ENCODE data around the gene ADAMTSL4. TPM values are rescaled to one million over a fixed set of nuclear protein-coding genes. Genes with fewer than 3 reads are reported as not detected.
A peak's percentile ranks its signal among the peaks of the same experiment; 100 is the strongest.

The ADAMTSL4 gene
- total RNA-seq, 1 donor from 2014 or later: 0.44 TPM

DNA sequence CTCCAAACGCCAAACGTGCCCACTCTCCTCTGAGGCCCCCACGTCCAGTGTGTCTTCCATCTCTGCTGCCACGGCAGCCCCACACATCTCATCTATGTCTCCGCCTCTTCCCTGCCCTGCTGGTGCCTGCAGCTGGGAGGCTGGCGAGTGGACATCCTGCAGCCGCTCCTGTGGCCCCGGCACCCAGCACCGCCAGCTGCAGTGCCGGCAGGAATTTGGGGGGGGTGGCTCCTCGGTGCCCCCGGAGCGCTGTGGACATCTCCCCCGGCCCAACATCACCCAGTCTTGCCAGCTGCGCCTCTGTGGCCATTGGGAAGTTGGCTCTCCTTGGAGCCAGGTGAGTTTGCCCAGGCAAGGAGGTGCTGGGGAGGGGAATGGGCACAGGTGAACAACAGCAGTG is 8.6 kb downstream of the ADAMTSL4 start:
- no peaks in the 10 kb centered on the region for H3K9me3 Mint-ChIP-seq
- peaks cover 34% of the 10 kb centered on the region for H3K4me1 Mint-ChIP-seq
- DNase-seq (ENCODE audit: low read depth, low spot score): no peak

DNA sequence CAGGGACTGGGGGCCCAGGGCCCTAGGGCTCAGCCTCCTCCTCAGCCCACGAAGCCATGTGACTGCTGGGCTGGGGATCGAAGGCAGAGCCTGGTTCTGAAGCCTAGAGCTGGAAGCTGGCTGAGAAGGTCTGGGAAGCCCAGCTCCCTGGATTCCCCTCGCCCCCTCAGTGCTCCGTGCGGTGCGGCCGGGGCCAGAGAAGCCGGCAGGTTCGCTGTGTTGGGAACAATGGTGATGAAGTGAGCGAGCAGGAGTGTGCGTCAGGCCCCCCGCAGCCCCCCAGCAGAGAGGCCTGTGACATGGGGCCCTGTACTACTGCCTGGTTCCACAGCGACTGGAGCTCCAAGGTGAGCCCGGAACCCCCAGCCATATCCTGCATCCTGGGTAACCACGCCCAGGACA is 9.1 kb downstream of the ADAMTSL4 start:
- TF ChIP-seq, protein P1, sequence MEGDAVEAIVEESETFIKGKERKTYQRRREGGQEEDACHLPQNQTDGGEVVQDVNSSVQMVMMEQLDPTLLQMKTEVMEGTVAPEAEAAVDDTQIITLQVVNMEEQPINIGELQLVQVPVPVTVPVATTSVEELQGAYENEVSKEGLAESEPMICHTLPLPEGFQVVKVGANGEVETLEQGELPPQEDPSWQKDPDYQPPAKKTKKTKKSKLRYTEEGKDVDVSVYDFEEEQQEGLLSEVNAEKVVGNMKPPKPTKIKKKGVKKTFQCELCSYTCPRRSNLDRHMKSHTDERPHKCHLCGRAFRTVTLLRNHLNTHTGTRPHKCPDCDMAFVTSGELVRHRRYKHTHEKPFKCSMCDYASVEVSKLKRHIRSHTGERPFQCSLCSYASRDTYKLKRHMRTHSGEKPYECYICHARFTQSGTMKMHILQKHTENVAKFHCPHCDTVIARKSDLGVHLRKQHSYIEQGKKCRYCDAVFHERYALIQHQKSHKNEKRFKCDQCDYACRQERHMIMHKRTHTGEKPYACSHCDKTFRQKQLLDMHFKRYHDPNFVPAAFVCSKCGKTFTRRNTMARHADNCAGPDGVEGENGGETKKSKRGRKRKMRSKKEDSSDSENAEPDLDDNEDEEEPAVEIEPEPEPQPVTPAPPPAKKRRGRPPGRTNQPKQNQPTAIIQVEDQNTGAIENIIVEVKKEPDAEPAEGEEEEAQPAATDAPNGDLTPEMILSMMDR (conservative IDR thresholded peaks at IDR 0.05): no peak
- peak overlapping the region; percentile 19 for H3K4me3 Mint-ChIP-seq
- peaks cover 39% of the 10 kb centered on the region for H3K4me1 Mint-ChIP-seq
- H3K36me3 Mint-ChIP-seq (ENCODE audit: low read depth): no peaks in the 10 kb centered on the region
- DNase-seq (ENCODE audit: low read depth, low spot score): no peak
- H3K27ac Mint-ChIP-seq (ENCODE audit: unreplicated experiment): no peak overlapping the region
- no peaks in the 10 kb centered on the region for H3K27me3 Mint-ChIP-seq (ENCODE audit: low read depth)
- H3K9me3 Mint-ChIP-seq: no peaks in the 10 kb centered on the region

More for the DNA sequence above, 8.6 kb downstream of the ADAMTSL4 start:
- no peaks in the 10 kb centered on the region for H3K36me3 Mint-ChIP-seq (ENCODE audit: low read depth)
- peak overlapping the region; percentile 19 for H3K4me3 Mint-ChIP-seq
- H3K27me3 Mint-ChIP-seq (ENCODE audit: low read depth): no peaks in the 10 kb centered on the region
- TF ChIP-seq, protein P1 (conservative IDR thresholded peaks at IDR 0.05): no peak
- peak overlapping the region; percentile 50 for H3K27ac Mint-ChIP-seq (ENCODE audit: unreplicated experiment)

DNA sequence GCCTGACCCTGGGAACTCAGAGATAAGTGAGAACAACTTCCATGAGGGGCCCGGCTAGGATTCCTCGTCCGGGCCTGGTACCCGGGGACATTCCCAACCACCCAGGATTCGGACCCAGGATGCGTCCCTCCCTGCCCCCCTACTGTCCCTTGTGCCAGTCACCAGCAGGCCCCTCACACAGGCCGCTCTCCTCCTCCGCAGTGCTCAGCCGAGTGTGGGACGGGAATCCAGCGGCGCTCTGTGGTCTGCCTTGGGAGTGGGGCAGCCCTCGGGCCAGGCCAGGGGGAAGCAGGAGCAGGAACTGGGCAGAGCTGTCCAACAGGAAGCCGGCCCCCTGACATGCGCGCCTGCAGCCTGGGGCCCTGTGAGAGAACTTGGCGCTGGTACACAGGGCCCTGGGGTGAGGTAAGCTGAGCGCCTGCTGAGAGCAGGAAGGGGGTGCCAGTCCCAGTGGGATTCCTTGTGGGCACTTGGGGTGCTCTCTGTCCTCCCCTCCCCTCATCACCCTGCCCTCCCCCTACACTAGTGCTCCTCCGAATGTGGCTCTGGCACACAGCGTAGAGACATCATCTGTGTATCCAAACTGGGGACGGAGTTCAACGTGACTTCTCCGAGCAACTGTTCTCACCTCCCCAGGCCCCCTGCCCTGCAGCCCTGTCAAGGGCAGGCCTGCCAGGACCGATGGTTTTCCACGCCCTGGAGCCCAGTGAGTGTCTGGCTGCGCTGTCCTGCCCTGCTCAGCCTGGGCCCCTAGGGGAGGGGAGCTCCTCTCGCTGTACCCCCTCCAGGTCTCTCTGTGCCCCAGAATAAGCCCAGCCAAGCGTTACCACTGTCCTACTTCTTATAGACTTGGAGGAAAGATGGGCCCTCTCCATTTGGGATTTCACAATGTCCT is 9.8 kb downstream of the ADAMTSL4 start:
- TF ChIP-seq, protein P1 (conservative IDR thresholded peaks at IDR 0.05): no peak
- Mint-ChIP-seq H3K9me3 (no peaks in the 10 kb centered on the region), H3K27ac (ENCODE audit: unreplicated experiment) (no peak overlapping the region), H3K4me1 (peaks cover 46% of the 10 kb centered on the region), H3K27me3 (ENCODE audit: low read depth) (no peaks in the 10 kb centered on the region), H3K4me3 (peak overlapping the region; percentile 19), H3K36me3 (ENCODE audit: low read depth) (no peaks in the 10 kb centered on the region)
- no peak for DNase-seq (ENCODE audit: low read depth, low spot score)

DNA sequence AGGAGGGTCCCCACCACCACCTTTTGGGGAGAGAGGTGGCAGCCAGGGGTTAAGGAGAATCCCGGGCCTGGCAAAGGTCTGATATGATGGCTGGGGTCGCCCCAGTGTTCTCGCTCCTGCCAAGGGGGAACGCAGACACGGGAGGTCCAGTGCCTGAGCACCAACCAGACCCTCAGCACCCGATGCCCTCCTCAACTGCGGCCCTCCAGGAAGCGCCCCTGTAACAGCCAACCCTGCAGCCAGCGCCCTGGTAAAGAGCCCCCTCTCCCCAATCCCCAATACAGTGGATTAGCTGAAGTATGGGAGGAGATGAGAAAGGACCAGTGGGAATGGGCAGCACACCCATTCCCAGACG is 10.4 kb downstream of the ADAMTSL4 start:
- Mint-ChIP-seq H3K4me1 (peaks cover 48% of the 10 kb centered on the region), H3K27ac (ENCODE audit: unreplicated experiment) (no peak overlapping the region), H3K27me3 (ENCODE audit: low read depth) (no peaks in the 10 kb centered on the region), H3K4me3 (peak overlapping the region; percentile 67), H3K36me3 (ENCODE audit: low read depth) (no peaks in the 10 kb centered on the region), H3K9me3 (no peaks in the 10 kb centered on the region)
- DNase-seq (ENCODE audit: low read depth, low spot score): no peak
- TF ChIP-seq, protein P1 (conservative IDR thresholded peaks at IDR 0.05): no peak

DNA sequence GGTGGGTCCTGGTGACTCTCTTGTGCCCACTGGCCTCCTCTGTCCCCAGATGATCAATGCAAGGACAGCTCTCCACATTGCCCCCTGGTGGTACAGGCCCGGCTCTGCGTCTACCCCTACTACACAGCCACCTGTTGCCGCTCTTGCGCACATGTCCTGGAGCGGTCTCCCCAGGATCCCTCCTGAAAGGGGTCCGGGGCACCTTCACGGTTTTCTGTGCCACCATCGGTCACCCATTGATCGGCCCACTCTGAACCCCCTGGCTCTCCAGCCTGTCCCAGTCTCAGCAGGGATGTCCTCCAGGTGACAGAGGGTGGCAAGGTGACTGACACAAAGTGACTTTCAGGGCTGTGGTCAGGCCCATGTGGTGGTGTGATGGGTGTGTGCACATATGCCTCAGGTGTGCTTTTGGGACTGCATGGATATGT is 10.8 kb downstream of the ADAMTSL4 start:
- Mint-ChIP-seq H3K27ac (ENCODE audit: unreplicated experiment) (no peak overlapping the region), H3K36me3 (ENCODE audit: low read depth) (no peaks in the 10 kb centered on the region), H3K4me1 (peaks cover 52% of the 10 kb centered on the region), H3K27me3 (ENCODE audit: low read depth) (no peaks in the 10 kb centered on the region), H3K4me3 (peak overlapping the region; percentile 67), H3K9me3 (no peaks in the 10 kb centered on the region)
- DNase-seq (ENCODE audit: low read depth, low spot score): peak; percentile 85
- TF ChIP-seq, protein P1 (conservative IDR thresholded peaks at IDR 0.05): peak; percentile 86
